ENCODE measurements around the gene KANSL3.

The KANSL3 gene

DNA sequence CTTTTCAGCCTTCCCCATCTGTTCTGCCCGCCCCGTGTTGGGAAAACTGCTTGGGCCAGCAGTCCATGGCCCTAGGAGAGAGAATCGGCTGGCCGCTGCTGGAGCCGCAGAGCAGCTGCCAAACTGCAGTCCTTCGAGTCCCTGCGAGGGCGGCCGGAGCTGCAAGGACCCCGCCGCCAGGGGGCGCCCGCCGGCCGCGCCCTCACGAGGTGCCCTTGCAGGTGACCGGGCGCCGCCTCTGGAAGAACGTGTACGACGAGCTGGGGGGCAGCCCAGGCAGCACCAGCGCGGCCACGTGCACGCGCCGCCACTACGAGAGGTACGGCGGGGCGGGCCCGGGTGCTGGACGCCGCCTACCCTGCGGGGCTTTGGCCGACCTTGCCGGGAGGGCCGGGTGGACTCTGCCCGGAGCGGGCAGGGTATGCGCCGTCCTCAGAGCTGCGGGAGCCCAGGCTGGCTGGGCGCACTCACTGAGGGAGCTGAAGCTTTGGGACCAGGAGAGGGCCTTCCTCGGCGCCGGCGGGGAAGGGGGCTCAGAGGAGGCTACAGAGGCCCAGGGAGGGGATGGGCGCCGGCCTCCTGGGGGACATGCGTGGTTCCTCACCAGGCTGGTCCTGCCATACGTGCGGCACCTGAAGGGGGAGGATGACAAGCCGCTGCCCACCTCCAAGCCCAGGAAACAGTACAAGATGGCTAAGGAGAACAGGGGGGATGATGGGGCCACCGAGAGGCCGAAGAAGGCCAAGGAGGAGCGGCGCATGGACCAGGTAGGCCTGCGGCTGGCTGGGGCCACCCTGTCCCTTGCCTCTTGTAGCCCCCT is 87.9 kb downstream of the KANSL3 start:
- no peak overlapping the region for H3K4me3 ChIP-seq (ENCODE audit: control insufficient read depth, low read depth, low read length)
- no peak for DNase-seq (ENCODE audit: low read depth)

DNA sequence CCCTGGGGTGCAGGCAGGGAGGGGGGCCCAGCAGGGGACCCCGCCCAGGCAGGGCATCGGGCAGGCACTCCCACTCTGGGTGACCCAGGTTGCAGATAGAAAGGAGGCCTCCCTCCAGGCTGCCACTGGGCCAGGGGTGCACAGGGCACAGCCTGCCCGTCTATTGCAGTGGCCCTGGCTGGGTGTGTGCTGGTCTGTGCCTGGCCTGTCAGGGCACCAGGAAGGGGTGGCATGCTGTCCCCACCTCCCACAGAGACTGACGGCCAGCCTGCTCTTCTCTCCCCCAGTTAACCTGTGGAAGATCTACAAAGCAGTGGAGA is 88.7 kb downstream of the KANSL3 start:
- no peak for DNase-seq (ENCODE audit: low read depth)
- TF ChIP-seq, protein P1, sequence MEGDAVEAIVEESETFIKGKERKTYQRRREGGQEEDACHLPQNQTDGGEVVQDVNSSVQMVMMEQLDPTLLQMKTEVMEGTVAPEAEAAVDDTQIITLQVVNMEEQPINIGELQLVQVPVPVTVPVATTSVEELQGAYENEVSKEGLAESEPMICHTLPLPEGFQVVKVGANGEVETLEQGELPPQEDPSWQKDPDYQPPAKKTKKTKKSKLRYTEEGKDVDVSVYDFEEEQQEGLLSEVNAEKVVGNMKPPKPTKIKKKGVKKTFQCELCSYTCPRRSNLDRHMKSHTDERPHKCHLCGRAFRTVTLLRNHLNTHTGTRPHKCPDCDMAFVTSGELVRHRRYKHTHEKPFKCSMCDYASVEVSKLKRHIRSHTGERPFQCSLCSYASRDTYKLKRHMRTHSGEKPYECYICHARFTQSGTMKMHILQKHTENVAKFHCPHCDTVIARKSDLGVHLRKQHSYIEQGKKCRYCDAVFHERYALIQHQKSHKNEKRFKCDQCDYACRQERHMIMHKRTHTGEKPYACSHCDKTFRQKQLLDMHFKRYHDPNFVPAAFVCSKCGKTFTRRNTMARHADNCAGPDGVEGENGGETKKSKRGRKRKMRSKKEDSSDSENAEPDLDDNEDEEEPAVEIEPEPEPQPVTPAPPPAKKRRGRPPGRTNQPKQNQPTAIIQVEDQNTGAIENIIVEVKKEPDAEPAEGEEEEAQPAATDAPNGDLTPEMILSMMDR (conservative IDR thresholded peaks at IDR 0.05; ENCODE audit: control insufficient read depth, insufficient read depth, low read depth, low read length), result no peak

More for the DNA sequence above, 87.9 kb downstream of the KANSL3 start:
- TF ChIP-seq, protein P1 (conservative IDR thresholded peaks at IDR 0.05; ENCODE audit: control insufficient read depth, insufficient read depth, low read depth, low read length), result no peak

DNA sequence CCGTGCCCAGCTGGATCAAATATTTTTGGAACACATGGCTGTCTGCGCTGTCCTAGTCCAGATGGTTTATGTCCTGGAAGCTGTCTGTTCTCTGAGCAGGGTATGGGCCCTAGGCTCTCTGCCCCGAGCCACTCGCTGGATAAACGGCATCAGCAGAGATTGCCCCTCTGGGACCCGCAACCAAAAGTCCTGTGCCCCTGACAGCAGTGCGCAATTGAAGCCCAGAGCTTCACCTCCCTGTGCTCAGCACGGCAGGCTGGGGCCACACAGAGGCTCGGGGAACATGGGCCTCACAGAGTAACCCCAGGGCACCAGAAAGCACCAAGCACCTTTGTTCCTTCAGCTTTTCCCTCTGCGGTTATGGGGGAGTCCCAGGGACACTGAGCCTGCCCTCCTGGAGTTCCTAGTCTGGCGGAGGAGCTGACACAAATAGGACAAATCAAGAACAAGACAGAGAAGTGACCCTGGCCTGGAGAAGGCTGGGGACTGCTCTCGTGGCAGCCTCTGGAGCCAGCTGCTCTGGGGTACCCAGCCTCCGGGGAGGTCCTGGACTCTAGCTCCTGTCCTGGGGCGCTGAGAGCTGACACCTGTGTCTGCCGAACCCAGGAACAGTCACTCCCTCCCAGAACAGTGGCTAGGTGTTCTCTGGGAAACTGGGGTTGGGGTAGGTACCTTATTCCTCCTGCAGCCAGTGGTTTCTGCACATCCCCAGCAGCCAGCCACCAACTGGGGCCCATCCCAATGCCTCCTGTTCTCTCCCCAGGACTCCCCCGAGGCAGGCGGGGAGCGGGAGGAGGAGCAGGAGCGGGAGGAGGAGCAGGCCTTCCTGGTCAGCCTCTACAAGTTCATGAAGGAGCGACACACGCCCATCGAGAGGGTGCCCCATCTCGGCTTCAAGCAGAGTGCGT is 89.3 kb downstream of the KANSL3 start:
- H3K4me3 ChIP-seq (ENCODE audit: control insufficient read depth, low read depth, low read length), result no peak overlapping the region
- no peak for DNase-seq (ENCODE audit: low read depth)
- TF ChIP-seq, protein P1 (conservative IDR thresholded peaks at IDR 0.05; ENCODE audit: control insufficient read depth, insufficient read depth, low read depth, low read length), result no peak

More for the DNA sequence above, 88.7 kb downstream of the KANSL3 start:
- H3K4me3 ChIP-seq (ENCODE audit: control insufficient read depth, low read depth, low read length), result no peak overlapping the region

DNA sequence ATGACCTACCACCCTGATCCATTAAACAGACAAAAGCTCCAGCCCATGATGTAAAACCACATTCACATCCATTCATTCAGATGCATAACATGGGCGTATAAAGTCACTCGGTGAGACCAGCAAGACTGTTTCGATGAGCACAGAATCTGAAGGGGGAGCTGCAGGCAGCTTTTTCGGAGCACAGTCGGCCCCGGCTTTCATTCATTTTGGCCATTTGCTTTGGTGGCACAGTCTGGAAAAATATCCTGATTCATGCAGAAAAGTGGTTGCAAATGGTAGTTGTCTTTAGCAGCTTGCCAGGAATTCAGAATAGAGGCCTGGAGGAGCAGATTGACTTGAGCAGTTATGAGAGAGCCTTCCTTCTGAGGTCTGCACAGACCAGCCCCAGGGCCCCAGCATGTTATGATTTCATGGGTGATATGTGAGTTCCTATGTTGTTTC is 90.4 kb downstream of the KANSL3 start:
- TF ChIP-seq, protein P1 (conservative IDR thresholded peaks at IDR 0.05; ENCODE audit: control insufficient read depth, insufficient read depth, low read depth, low read length), result no peak
- no peak for DNase-seq (ENCODE audit: low read depth)
- no peak overlapping the region for H3K4me3 ChIP-seq (ENCODE audit: control insufficient read depth, low read depth, low read length)

DNA sequence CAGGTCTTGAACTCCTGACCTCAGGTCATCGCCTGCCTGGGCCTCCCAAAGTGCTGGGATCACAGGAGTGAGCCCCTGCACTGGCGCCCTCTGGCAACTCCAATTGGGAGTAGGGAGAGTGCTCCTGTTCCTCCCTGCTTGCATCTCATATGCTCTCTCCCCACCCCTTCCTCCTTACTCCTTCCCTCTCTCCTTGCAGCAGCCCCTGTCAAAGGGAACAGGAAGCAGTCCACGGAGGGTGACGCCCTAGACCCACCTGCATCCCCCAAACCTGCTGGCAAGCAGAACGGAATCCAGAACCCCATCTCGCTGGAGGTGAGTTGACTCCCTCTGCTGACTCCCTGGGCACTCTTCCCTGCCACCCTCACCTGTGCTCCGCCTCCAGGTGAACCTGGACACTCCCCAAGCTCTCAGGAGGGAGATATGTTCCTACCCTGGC is 90.9 kb downstream of the KANSL3 start:
- TF ChIP-seq, protein P1 (conservative IDR thresholded peaks at IDR 0.05; ENCODE audit: control insufficient read depth, insufficient read depth, low read depth, low read length), result no peak
- DNase-seq (ENCODE audit: low read depth), result no peak

DNA sequence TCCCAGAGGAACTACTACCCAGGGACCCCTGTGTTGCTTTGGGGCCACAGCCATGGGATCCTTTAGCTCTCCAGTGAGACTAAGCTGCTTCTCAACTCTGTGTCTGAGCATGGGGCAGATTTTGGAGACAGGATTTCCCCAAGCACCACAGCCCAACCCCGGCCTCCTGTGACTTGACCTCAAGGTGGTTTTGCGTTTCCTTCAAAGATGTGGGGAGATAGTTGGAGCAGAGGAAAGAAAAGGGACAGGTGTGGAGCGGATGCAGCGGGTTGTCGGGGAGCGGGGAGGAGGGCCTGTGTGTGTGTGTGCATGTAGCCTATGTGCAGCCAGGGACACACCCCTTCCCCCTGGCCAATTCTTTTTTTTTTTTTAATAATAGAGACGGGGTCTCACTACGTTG is 91.3 kb downstream of the KANSL3 start:
- no peak for DNase-seq (ENCODE audit: low read depth)
- no peak overlapping the region for H3K4me3 ChIP-seq (ENCODE audit: control insufficient read depth, low read depth, low read length)
- TF ChIP-seq, protein P1 (conservative IDR thresholded peaks at IDR 0.05; ENCODE audit: control insufficient read depth, insufficient read depth, low read depth, low read length), result no peak

More for the DNA sequence above, 90.9 kb downstream of the KANSL3 start:
- no peak overlapping the region for H3K4me3 ChIP-seq (ENCODE audit: control insufficient read depth, low read depth, low read length)
